ENCODE measurements around the gene ABAT.

Gene ABAT

DNA sequence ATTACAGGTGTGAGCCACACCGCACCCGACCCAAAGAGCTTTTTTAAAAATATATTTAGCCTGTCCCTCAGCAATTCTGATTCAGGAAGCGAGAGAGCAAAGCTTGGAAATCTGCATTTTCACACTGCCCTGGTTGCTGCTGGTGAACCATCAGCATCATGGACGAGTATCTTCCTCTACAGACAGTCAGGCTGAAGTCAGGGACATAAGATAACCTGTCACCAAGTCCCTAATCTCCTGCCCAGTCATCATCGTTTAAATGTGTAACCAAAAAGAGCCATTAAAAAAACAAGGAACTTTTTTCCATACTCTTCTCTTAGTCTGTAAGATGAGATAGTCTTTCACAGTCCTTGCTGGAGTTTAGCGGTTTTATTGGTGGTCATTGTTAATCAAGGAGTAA, 129.9 kb downstream of the ABAT start:
- peaks cover 9% of the 10 kb centered on the region for H3K4me1 ChIP-seq (ENCODE audit: insufficient read depth, low read length, severe bottlenecking)
- no peaks in the 10 kb centered on the region for H3F3A ChIP-seq (ENCODE audit: insufficient read depth, low read length)
- H3K9me3 ChIP-seq (ENCODE audit: low read length), result no peaks in the 10 kb centered on the region
- H3K36me3 ChIP-seq (ENCODE audit: insufficient read depth, low read length), result peaks cover 91% of the 10 kb centered on the region
- H2AFZ ChIP-seq (ENCODE audit: low read length), result no peak overlapping the region
- H3K9me2 ChIP-seq (ENCODE audit: low read depth, low read length), result no peaks in the 10 kb centered on the region
- no peak overlapping the region for H3K9ac ChIP-seq (ENCODE audit: low read length)
- no peak overlapping the region for H3K27ac ChIP-seq (ENCODE audit: low read depth, low read length, poor library complexity, severe bottlenecking)
- H4K20me1 ChIP-seq (ENCODE audit: insufficient read depth, low read length), result 0 out of 2 replicates have a peak, but pooled peaks cover 3% of the 10 kb centered on the region
- no peaks in the 10 kb centered on the region for H3K27me3 ChIP-seq (ENCODE audit: insufficient read depth, low read length)
- H3K4me3 ChIP-seq (ENCODE audit: low read depth, low read length, poor library complexity, severe bottlenecking), result no peak overlapping the region
- TF ChIP-seq, protein P1, sequence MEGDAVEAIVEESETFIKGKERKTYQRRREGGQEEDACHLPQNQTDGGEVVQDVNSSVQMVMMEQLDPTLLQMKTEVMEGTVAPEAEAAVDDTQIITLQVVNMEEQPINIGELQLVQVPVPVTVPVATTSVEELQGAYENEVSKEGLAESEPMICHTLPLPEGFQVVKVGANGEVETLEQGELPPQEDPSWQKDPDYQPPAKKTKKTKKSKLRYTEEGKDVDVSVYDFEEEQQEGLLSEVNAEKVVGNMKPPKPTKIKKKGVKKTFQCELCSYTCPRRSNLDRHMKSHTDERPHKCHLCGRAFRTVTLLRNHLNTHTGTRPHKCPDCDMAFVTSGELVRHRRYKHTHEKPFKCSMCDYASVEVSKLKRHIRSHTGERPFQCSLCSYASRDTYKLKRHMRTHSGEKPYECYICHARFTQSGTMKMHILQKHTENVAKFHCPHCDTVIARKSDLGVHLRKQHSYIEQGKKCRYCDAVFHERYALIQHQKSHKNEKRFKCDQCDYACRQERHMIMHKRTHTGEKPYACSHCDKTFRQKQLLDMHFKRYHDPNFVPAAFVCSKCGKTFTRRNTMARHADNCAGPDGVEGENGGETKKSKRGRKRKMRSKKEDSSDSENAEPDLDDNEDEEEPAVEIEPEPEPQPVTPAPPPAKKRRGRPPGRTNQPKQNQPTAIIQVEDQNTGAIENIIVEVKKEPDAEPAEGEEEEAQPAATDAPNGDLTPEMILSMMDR (IDR thresholded peaks at IDR 0.05; ENCODE audit: low read length), result no peak
- no peak for TF ChIP-seq EZH2 (IDR thresholded peaks at IDR 0.05; ENCODE audit: borderline replicate concordance, low read length)
- H3K79me2 ChIP-seq (ENCODE audit: insufficient read depth, low read length), result peaks cover 21% of the 10 kb centered on the region
- H3K4me2 ChIP-seq (ENCODE audit: low read length), result no peak overlapping the region

DNA sequence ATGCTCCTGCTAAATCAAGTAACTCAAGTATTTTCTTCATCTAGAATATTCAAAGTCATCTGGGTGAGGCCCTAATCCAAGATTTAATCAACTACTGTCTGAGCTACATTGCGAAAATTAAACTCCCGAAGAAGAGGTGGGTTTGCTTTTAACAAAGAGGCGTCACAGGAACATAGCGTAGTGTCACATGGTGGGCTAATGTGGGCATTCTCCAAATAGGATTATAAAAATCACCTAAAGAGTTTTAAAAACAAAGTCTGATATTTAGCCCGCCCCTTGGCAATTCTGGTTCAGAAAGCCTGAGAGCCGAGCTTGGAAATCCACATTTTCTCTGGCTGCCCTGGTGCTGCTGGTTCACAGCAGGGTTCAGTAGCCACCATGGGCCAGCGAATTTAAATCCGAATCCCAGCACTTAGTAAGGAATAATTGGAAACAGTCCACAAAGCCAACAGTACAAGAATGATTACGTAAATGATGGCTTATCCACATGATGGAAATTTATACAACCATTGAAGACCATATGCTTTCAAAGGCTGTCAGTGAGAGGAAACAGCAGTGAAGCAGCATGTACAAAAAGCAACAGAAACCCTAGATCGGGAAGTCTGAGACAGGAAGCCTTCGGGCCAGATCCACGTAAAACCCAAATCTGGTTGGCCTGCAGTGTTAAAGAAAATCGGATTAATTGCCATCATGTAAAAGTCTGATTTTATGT, 132.0 kb downstream of the ABAT start:
- TF ChIP-seq, protein P1 (IDR thresholded peaks at IDR 0.05; ENCODE audit: low read length), result no peak
- no peak for TF ChIP-seq EZH2 (IDR thresholded peaks at IDR 0.05; ENCODE audit: borderline replicate concordance, low read length)
- H4K20me1 ChIP-seq (ENCODE audit: insufficient read depth, low read length), result 0 out of 2 replicates have a peak, but pooled peaks cover 3% of the 10 kb centered on the region

DNA sequence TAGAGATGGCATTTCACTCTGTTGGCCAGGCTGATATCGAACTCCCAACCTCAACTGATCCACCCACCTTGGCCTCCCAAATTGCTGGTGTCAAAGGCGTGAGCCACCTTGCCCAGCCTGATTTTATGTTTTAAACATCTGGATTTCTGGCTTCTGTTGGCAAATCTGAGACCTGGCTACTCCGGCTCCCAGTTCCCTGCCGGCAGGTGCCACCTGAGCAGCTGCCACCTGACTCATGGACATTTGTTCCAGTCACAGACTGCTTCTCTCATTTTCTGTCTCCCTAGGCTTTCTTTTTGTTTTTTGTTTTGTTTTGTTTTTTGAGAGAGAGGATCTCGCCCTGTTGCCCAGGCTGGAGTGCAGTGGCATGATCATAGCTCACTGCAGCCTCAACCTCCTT, 132.8 kb downstream of the ABAT start:
- Histone ChIP-seq H3K9me3 (ENCODE audit: low read length) (no peaks in the 10 kb centered on the region), H3K27me3 (ENCODE audit: insufficient read depth, low read length) (no peaks in the 10 kb centered on the region), H3K36me3 (ENCODE audit: insufficient read depth, low read length) (peaks cover 97% of the 10 kb centered on the region), H2AFZ (ENCODE audit: low read length) (no peak overlapping the region), H4K20me1 (ENCODE audit: insufficient read depth, low read length) (0 out of 2 replicates have a peak, but pooled peaks cover 3% of the 10 kb centered on the region), H3K27ac (ENCODE audit: low read depth, low read length, poor library complexity, severe bottlenecking) (no peak overlapping the region), H3K9ac (ENCODE audit: low read length) (no peak overlapping the region), H3K79me2 (ENCODE audit: insufficient read depth, low read length) (no peaks in the 10 kb centered on the region), H3K4me1 (ENCODE audit: insufficient read depth, low read length, severe bottlenecking) (no peaks in the 10 kb centered on the region), H3K9me2 (ENCODE audit: low read depth, low read length) (no peaks in the 10 kb centered on the region), H3F3A (ENCODE audit: insufficient read depth, low read length) (no peaks in the 10 kb centered on the region), H3K4me2 (ENCODE audit: low read length) (no peak overlapping the region), H3K4me3 (ENCODE audit: low read depth, low read length, poor library complexity, severe bottlenecking) (no peak overlapping the region)
- no peak for TF ChIP-seq EZH2 (IDR thresholded peaks at IDR 0.05; ENCODE audit: borderline replicate concordance, low read length)

More for the DNA sequence above, 132.0 kb downstream of the ABAT start:
- no peak overlapping the region for H3K27ac ChIP-seq (ENCODE audit: low read depth, low read length, poor library complexity, severe bottlenecking)
- H3K36me3 ChIP-seq (ENCODE audit: insufficient read depth, low read length), result peaks cover 97% of the 10 kb centered on the region
- H3K9ac ChIP-seq (ENCODE audit: low read length), result no peak overlapping the region
- no peak overlapping the region for H2AFZ ChIP-seq (ENCODE audit: low read length)
- no peaks in the 10 kb centered on the region for H3K9me3 ChIP-seq (ENCODE audit: low read length)
- H3K4me3 ChIP-seq (ENCODE audit: low read depth, low read length, poor library complexity, severe bottlenecking), result no peak overlapping the region
- peaks cover under 1% of the 10 kb centered on the region; the same call in 1 of the 2 replicates for H3K79me2 ChIP-seq (ENCODE audit: insufficient read depth, low read length)
- H3F3A ChIP-seq (ENCODE audit: insufficient read depth, low read length), result no peaks in the 10 kb centered on the region
- H3K27me3 ChIP-seq (ENCODE audit: insufficient read depth, low read length), result no peaks in the 10 kb centered on the region
- H3K9me2 ChIP-seq (ENCODE audit: low read depth, low read length), result no peaks in the 10 kb centered on the region
- H3K4me2 ChIP-seq (ENCODE audit: low read length), result no peak overlapping the region
- no peaks in the 10 kb centered on the region for H3K4me1 ChIP-seq (ENCODE audit: insufficient read depth, low read length, severe bottlenecking)

All from OCI-LY1 (cell line).